T-helper 9 cell (primary cell): ENCODE measurements around the gene KIF26B.

Experiments used
- DNase-seq: peaks from one replicate; pipeline ENCODE4 v3.0.0-alpha.2; 2020

Gene KIF26B

DNA sequence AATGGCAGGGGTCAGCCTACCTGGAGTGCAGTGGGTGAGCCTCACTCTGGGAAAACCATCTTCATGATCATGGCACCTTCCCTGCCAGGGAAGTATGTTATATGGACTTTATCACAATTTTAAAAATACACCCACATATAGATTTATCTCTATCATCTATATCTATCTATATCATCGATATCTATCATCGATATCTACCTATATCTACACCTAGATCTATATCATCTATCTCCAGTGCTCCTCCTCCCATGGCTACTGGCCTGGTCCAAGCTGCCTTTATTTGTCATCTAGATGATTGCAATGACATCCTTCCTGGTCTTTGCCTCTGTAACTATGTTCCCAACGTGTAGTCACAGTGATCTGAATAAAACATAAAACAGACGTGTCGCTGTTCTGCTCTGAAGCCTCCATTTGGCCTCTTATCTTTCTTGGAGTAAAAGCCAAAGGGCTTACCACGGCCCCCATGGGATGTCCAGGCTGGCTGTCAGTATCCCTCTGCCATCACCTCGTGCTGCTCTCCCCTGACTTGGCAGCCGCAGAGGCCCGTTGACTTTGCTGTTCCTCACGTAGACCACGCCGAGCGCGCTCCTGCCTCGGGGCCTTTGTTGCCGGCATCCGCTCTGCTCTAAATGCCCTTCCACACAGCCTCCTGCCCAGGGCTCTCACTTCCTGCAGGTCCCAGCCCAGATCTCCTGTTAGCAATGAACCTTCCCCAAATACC lies 20.6 kb upstream of the KIF26B start:
- DNase-seq, result no peak

DNA sequence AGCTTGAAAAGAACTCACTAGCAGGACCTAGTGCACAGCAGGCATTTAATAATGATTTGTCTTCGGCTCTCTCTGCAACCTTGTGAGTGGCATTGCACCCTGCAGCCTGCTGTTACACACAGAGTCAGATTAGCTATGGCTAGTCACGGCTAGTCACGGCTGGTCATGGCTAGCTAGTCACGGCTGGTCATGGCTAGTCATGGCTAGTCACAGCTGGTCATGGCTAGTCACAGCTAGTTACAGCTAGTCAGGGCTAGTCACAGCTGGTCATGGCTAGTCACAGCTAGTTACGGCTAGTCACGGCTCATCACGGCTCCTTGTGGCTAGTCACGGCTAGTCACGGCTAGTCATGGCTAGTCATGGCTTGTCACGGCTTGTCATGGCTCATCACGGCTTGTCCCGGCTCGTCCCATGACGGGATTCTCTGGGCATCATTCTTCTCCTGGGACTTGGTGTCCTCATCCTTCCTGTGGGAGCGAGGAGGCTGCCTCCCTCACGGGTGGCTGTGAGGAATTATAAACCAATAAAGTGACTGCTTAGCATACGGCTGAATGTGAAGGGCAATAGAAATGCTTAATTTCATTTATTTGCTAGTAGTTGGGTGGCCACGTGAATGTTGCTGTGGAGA lies 12.5 kb upstream of the KIF26B start:
- DNase-seq, result no peak

DNA sequence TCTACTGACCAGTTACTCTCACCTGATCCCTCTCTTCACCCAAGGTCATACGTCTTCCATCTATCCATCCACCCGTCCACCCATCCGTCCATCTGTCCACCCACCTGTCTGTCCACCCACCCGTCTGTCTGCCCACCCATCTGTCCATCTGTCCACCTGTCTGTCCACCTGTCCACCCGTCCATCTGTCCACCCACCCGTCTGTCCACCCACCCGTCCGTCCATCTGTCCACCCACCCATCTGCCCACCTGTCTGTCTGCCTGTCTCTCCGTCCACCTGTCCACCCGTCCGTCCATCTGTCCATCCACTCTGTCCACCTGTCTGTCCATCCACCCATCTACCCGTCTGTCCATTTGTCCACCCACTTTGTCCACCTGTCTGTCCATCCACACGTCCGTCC lies 11.8 kb upstream of the KIF26B start:
- no peak for DNase-seq

DNA sequence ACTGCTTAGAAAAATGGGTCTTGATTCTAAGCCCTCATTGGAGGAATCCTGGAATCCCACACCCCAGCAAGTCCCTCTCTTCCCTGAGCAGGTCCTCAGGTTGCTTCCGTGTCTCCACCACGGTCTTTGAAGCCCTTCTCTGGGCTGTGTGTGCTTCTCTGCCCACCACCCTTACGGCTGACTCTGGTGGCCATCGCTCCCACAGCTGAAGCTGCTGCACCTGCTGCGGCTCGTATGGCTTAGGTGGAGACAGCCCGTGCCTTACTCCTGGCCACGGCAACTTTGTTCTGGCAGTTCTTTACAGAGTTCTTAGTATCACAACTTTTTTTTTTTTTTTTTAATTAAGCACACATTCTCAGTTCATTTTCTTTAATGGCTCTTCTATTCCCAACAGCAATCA lies 10.9 kb upstream of the KIF26B start:
- DNase-seq, result no peak

DNA sequence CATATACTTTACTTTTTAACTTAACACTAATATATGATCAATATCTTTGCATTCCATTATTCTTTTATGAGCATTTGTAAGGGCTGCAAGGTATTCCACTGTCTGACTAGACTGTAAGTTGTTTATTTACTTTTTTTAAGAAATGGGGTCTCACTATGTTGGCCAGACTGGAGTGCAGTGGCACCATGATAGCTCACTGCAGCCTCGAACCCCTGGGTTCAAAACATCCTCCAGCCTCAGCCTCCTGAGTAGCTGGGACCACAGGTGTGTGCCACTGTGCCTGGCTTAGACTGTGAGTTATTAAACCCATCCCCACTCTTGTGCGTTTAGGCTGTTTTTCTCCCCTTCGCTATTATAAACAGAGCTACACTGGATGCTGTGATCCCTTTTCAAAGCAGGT lies 6.7 kb upstream of the KIF26B start:
- DNase-seq, result no peak

DNA sequence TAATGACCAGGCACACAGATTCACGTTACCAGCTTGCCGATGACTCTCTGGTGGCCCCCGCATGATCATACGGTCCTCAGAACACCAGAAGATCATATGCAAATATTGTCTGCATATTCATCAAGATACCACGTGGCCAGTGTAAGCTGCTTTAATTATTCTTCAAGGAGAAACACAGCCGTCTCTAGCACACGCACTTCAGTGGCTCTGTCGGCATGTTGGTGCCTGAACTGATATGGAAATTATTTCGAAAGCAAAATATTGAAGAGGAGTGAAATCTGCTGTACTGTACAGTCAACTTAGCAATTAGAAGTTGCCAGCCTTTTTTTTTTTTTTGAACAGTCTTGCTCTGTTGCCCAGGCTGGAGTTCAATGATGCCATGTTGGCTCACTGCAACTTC lies 5.9 kb upstream of the KIF26B start:
- no peak for DNase-seq

DNA sequence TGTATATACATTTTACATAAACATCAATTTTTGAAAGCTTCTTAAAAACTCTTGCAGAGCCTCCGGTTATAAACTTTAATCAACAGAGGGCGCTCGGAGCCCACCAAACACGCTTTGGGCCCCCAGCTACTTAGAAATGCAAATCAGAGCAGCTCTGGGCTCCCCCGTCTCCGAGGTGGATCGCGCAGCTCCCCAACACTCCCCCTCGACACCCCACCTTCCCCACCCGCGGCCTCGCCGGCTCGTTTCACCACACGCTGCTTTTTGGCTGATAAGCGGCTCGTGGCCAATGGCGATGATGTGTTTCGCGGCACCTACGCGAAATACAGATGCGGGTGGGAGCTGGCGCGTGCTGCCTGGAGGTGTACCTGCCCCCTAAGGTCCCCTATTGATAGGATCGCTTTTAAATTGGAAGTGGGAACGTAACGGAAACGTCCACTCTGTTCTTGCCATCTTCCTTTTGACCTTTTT lies 1.7 kb upstream of the KIF26B start:
- peak; percentile 25 for DNase-seq

DNA sequence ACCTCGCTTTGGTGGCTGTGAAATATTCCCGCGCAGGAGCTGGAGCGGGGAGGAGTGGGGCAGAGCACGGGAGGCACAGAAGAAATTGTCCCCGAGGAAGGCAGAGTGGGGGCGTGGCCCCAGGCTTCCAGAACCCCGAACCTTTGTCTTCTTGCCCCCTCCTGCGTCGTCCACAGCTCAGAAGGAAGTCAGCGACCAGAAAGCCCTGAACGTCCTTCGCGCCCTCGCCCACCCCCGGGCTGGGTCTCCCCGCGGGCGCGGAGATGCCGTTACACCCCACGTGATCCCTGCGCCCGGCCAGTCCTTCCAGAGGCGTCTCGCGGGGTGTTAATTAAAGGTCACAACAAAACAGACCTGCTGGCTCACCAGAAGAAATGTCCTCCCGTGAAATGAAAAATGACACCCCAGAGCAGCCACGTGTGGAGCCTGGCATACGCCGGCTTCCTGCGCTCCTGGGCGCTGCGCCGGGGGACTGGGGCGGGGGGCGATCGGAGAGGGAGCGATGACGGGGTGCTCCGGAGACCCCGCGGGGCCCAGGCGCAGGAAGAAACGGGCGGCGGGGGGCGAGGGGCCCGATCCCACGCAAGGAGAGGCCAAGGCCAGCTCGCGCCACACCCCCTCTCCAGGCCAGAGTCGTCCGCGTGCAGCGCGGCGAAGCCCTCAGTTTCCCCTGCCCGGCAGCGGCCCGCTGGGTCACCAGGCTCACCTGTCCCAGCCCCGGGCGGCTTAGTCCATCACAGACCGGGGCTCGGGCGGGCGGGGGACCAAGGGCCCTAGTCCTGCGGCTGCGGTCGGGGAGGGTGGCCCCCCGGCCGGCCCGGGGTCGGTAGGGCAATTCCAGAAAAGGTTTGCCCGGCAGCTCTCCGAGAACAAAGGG lies 995 bp upstream of the KIF26B start:
- no peak for DNase-seq

DNA sequence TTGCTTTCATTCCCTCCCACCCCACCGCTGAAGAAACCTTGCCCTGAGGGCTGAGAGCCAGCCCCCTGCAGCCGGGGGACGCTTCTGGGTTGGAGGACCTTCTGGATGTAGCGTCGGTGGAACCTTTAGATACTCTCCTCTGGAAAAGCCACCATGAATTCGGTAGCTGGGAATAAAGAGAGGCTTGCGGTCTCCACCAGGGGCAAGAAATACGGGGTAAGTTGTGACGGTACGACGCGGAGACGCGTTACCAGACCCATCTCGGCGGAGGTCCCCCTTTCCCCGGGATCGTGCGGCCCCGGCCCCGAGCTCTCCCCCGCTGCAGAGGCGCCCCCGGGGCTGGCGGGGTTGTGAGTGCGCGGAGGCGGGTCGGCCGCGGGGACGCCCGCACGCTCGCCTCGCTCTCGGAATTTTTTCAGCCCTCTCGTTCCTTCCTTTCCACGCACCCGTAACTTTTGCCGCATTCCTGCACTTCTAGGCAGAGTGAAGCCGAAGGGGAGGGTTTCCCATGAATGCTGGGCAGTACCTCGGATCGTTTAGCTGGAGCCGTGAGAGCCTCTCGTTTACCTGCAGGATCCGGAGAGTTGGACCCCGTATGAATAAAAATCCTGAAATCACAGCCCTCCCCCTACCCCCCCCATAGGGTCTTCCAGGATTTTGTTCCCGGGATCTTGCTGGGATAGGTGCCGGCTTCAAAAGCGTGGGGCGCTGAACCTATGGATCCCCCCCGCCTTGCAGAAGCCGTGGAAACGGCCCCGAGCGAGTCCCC lies 671 bp downstream of the KIF26B start:
- no peak for DNase-seq

DNA sequence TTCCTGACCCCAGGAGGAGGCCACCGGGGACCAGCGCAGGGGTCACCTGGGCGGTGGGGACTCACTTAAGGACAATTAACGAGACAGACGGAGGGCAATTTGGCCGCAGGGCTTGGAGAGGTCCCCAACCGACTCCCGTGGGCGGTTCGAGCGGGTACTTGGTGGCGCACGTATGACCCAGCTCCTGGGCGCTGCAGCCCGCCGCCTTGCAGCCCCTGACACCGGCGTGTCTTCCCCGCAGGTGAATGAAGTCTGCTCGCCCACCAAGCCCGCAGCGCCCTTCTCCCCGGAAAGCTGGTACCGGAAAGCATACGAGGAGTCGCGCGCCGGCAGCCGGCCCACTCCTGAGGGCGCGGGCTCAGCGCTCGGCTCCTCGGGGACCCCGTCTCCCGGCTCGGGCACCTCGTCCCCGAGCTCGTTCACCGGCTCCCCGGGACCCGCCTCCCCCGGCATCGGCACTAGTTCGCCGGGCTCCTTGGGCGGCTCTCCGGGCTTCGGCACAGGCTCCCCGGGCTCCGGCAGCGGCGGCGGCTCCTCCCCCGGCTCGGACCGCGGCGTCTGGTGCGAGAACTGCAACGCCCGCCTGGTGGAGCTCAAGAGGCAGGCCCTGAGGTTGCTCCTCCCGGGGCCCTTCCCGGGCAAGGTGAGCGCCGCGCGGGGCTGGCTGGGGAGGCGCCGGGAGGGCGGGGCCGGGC lies 1.4 kb downstream of the KIF26B start:
- DNase-seq, result peak; percentile 49

DNA sequence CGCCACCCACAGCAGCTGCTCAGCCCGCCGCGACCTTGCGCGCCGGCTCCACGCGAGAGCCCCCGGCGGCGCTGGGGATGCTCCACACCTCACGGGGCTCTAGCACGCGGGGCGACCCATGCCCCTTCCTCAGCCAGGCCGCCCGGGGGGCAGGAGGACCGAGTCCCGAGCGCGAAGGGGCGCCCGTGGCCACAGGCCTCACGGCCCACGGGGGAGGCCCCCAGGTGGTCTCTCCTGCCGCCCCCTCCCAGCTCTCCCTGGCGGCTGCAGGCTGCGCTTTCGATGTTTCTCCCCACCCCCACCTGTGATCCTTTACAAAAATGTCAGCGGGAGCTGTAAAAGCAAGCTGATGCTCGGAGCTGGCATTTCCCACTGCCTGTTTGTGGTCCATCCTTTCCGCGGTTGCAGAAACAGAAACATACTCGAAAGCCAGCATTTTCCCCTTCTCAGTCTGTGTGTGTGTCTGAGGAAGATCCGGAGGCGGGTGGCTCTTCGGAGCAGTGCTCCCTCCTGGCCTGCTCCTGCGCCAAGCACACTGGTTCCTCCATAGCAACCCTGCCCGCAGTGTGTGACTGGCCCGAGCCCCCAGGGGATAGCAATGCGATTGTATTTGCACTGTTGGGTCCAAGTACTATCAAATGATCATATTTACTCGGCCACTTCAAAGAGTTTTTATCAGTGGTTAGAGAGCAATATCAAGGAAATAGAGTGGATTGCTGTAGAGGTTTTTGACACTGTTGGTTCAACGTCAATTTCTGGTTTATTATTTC lies 2.1 kb downstream of the KIF26B start:
- DNase-seq, result no peak

DNA sequence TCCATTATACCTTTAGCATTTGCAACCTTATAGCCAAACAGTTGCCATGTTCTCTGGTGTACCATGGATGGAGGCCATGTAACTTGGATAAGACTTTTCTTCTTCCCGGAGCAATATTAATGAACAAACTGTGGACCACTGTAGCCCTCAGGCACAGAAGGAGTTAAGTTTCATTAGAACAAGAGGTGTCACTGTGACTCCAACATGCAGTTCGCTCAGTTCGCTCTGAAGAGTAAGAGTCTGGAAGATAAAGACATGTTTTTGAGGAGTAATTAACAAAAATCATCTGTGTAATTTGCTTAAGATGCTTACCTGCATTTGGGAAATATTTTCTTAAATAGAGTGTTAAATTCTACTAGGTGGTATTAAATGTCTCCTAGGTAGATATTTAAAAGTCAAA lies 4.1 kb downstream of the KIF26B start:
- DNase-seq, result no peak

DNA sequence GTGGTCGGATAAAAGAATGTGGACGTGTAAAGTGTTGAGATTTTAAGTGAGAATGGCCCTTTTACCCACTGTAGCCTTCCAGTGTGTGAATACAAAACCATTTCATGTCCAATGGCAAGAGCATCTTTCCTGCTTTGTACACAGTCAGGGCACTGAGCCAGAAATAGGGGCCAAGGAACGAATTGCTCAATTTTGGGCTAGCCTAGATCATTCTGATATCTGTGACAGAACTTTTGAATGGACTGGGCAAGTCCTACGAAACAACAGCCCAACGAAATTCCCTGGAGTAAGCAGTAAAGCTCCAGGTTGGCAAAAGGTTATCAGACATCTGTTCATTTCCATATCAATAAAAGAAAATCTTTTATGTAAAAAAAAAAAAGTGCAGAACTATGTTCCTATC lies 5.5 kb downstream of the KIF26B start:
- no peak for DNase-seq

DNA sequence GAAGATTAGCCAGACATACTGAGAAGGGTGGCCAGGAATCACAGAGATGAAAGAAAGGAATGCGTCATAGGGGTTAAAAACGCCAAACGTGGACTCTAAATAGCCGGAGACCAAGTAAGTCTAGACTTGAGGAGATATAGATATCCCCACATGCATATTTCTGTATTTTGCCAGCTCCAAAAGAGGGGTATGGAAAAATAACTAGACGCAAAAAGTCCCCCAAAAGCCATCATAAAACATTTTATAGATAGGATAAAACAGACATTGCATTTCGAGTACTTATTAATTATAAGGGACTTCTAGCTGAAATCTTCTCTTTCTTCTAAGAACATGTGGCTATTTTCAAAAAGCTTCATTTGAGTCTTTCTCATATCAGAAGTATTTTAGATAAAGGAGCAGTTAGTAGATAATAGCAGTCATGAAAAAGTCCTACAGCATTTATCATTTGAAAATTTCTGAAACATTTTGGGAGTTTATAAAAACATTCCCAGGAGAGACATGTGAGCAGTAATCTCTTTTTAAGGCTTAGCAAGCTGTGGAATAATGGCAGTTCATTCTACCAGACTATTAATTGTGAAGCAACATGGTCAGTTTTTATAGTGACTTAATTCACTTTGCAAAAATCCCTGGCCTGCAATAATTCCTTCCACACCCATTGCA lies 6.1 kb downstream of the KIF26B start:
- DNase-seq, result no peak

DNA sequence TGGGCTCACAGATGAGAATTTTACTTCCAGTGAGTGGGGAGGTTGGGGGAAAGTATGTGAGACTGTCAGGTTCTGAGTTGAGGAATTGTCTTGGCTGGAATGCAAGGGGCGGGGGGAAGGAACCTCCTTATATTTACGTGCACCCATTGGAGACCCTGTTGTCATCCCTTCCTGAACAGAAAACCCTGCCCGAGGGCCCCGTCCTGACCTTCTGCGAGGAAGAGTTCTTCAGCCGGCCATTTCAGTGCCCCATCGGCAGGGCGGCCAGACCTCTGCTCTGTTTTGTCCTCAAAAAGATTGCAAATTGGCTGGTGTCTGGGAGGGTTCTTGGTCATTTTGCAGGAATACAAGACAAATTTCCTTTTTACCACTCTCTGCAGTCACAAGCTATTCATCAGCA lies 7.1 kb downstream of the KIF26B start:
- DNase-seq, result no peak

DNA sequence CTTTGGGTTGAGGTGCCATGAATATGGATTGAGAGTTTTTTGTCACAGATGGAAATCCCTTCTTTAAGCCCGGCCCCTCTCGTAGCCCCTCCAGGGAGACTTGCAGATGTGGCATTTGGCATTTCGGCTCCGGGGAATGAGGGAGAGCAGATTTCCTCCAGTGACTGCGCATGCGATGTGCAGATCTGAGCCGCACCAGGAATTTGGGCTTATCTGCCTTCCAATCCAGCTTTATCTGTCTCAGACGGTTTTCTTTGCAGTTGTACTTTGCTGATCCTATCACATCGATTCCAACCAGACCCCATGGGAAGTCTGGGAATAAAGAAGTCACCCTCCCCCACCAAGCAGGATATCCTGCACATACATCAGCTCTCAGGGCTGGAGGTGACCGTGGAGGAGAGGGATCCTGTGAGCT lies 11.7 kb downstream of the KIF26B start:
- no peak for DNase-seq

DNA sequence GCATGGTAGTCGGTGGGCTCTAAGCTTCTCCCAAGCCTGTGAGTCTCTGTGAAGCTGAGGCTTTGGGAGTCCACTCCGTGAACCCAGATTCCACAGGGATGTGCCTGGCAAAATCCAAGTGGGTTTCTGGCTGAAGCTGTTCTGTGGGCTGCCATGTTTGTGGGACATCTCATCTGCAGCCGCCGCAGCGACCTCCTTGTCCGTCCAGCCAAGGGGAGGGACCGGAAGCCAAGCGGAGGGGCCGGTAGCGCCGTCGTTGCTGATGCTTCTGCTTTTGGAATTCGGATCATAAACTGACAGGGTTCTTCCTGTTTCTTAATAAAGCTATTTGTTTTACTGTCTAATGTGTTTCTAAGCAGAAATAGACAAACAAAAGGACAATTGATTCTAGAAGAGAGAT lies 13.3 kb downstream of the KIF26B start:
- DNase-seq, result no peak

DNA sequence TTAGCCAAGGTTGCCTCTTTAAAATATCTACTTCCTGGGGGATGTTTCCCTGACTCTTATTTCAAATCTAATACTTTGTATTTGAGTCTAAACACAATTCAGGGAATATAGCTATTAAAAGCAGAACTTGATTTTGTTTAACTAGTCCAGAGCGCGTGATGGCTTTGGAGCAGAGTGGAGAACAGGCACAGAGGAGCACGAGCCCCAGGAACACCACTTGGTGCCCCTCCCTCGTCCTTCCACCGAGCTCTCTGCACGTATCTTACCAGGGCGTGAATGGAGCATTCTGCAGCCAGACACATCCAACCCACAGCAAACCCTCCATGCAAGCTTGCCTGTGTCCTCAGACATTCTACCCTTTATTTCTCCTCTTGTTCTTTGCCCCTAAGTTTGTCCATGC lies 14.1 kb downstream of the KIF26B start:
- no peak for DNase-seq

DNA sequence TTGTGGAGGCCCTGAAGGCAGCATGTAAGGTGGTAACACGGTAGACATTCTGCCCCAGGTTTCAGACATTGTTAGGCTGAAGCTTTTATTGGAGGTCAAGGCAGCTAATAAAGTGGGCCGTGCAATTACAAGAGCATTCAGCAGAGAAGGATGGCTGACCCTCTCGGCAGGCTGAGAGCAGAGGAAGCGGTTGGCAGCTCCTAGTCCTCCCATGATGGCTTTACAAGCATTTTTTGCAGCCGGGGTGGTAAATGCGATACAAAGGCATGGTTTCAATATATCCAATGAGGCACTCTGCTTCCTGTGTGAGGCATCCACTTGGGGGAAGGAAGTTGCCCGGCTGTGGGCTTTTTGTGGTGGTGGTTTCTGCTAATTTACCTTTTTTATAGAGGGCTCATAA lies 14.6 kb downstream of the KIF26B start:
- DNase-seq, result no peak

DNA sequence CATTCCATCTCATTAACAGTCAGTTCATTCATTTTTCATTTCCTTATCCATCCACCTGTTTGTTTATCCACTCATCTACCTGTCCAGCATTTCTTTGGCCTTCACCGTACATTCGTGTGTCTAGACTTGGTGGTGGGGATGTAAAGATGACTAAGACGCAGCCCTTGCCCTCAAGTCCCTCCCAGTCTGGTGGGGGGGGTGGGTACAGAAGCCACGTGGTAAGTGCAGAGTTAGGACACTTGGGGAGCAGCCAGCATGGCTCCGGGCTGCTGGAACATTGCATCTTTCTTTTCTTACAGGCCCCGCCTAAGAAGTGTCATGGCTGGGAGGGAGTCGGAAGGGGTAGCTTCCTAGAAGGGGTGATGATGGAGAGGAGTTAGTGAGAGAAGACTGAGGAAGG lies 17.2 kb downstream of the KIF26B start:
- no peak for DNase-seq

DNA sequence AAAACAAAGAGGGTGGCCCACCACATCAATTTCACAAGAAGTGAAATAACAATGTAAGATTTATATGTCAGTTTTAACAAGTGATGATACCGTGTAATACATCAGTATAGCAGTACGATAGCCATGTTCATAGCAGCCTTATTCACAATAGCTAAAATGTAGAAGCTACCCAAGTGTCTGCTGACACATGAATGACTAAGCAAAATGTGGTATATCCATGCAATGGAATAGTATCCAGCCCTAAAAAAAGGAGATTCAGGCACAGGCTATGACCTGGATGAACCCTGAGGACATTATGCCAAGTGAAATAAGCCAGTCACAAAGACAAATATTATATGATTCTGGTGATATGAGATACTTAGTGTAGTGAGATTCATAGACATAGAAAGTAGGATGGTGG lies 18.0 kb downstream of the KIF26B start:
- DNase-seq, result no peak
